ENCODE results near the gene SETD3. TPM values are rescaled to one million over a fixed set of nuclear protein-coding genes. Genes with fewer than 3 reads are reported as not detected.

Gene SETD3
- total RNA-seq, 6 experiments from 2014 or later = 42.1 to 53.9 (median 47.0) TPM

DNA sequence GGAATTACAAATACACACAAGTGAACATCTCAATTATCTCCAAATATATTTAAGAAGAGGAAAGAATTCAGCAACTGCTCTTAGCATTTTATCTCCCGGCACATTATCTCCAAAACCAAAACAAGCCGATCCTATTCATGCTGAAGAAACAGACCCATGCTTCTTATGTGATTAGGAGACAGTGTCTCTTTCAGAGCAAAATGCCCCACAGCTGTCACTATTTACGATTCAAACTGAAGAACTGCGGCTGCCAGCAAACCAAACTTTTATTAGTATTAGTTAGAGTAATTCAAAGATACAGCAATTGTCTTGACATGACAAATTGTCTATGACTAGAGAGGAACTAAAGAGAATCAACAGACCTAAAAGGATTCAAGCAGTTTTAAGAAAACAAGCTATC lies 79.4 kb downstream of the SETD3 start:
- TF ChIP-seq, protein P1, sequence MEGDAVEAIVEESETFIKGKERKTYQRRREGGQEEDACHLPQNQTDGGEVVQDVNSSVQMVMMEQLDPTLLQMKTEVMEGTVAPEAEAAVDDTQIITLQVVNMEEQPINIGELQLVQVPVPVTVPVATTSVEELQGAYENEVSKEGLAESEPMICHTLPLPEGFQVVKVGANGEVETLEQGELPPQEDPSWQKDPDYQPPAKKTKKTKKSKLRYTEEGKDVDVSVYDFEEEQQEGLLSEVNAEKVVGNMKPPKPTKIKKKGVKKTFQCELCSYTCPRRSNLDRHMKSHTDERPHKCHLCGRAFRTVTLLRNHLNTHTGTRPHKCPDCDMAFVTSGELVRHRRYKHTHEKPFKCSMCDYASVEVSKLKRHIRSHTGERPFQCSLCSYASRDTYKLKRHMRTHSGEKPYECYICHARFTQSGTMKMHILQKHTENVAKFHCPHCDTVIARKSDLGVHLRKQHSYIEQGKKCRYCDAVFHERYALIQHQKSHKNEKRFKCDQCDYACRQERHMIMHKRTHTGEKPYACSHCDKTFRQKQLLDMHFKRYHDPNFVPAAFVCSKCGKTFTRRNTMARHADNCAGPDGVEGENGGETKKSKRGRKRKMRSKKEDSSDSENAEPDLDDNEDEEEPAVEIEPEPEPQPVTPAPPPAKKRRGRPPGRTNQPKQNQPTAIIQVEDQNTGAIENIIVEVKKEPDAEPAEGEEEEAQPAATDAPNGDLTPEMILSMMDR (IDR thresholded peaks at IDR 0.05) = no peak
- Mint-ChIP-seq H3K9me3 (no peaks in the 10 kb centered on the region), H3K4me1 (ENCODE audit: low read depth) (peaks cover 4% of the 10 kb centered on the region; the same call in 1 of the 2 replicates), H3K4me3 (no peak overlapping the region), H3K36me3 (ENCODE audit: low read depth) (peaks cover 17% of the 10 kb centered on the region), H3K27me3 (ENCODE audit: insufficient read depth) (no peaks in the 10 kb centered on the region; the same call in none of the 2 replicates), H3K27ac (no peak overlapping the region)
- DNase-seq = no peak

GRCh38 chr14:99397698-99398097 lies 83.0 kb downstream of the SETD3 start:
- no peaks in the 10 kb centered on the region; the same call in none of the 2 replicates for H3K27me3 Mint-ChIP-seq (ENCODE audit: insufficient read depth)
- H3K27ac Mint-ChIP-seq = no peak overlapping the region
- no peaks in the 10 kb centered on the region for H3K9me3 Mint-ChIP-seq
- no peak overlapping the region for H3K4me3 Mint-ChIP-seq
- DNase-seq = no peak
- H3K36me3 Mint-ChIP-seq (ENCODE audit: low read depth) = peaks cover 16% of the 10 kb centered on the region
- TF ChIP-seq, protein P1 (IDR thresholded peaks at IDR 0.05) = no peak
- peaks cover 14% of the 10 kb centered on the region for H3K4me1 Mint-ChIP-seq (ENCODE audit: low read depth)

GRCh38 chr14:99395909-99396530 lies 84.6 kb downstream of the SETD3 start:
- Mint-ChIP-seq H3K27me3 (ENCODE audit: insufficient read depth) (peaks cover 2% of the 10 kb centered on the region), H3K9me3 (no peaks in the 10 kb centered on the region), H3K4me1 (ENCODE audit: low read depth) (peaks cover 28% of the 10 kb centered on the region), H3K36me3 (ENCODE audit: low read depth) (peaks cover 16% of the 10 kb centered on the region), H3K27ac (no peak overlapping the region), H3K4me3 (no peak overlapping the region)
- DNase-seq = no peak
- TF ChIP-seq, protein P1 (IDR thresholded peaks at IDR 0.05) = no peak

DNA sequence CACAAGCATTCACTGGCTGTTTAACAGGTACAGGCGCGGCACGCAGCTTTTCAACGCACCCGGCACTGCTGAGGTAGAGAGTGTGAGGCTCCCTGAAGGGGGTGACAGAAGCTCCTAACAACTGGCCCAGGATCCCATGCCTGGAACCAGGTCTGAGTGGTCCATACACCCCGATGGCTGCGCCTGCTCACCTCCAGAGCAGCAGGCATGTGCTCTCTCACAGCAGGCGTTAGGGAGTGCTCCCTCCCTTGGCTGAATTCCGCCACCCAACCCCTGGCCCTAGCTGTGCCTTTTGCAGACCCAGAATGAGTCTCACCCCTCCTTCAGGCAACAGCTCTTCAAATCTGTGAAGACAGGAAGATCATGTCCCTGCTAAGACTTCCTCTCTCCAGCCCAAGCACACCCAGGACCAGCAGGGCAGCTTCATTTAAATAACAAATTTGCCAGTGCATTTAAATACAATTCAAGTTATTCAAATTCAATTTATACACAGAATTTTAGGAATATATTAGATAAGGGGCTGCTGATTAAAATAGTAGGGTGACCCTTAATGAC lies 86.0 kb downstream of the SETD3 start:
- Mint-ChIP-seq H3K9me3 (no peaks in the 10 kb centered on the region), H3K4me3 (no peak overlapping the region), H3K4me1 (ENCODE audit: low read depth) (peaks cover 28% of the 10 kb centered on the region), H3K36me3 (ENCODE audit: low read depth) (peaks cover 16% of the 10 kb centered on the region), H3K27me3 (ENCODE audit: insufficient read depth) (peaks cover 2% of the 10 kb centered on the region), H3K27ac (no peak overlapping the region)
- DNase-seq = no peak
- TF ChIP-seq, protein P1 (IDR thresholded peaks at IDR 0.05) = no peak

- H3K4me1 Mint-ChIP-seq (ENCODE audit: low read depth) = peaks cover 28% of the 10 kb centered on the region
- no peak for DNase-seq
- H3K27ac Mint-ChIP-seq = no peak overlapping the region
- peaks cover 2% of the 10 kb centered on the region for H3K27me3 Mint-ChIP-seq (ENCODE audit: insufficient read depth)
- TF ChIP-seq, protein P1 (IDR thresholded peaks at IDR 0.05) = peak; percentile 86
- no peaks in the 10 kb centered on the region for H3K9me3 Mint-ChIP-seq
- 0 out of 2 replicates have a peak, but pooled peaks cover 6% of the 10 kb centered on the region for H3K36me3 Mint-ChIP-seq (ENCODE audit: low read depth)
- no peak overlapping the region for H3K4me3 Mint-ChIP-seq
These were observed 87.5 kb downstream of the SETD3 start for GRCh38 chr14:99393059-99393655.

Data from HFFc6 (cell line).